Lower leg skin (tissue), 3 donors: ENCODE measurements around the gene CSNK1D.

Experiments used
- POLR2A ChIP-seq, 2 donors: fragments of 450-650 bp; IDR thresholded peaks; one replicate each; pipeline ENCODE4 v1.6.1; 2016 to 2017; ENCODE audit warnings: antibody characterized with exemption in 2 of 2, mild to moderate bottlenecking in 1 of 2, moderate library complexity in 1 of 2
- TF ChIP-seq, protein P1 (sequence below), 3 donors: fragments of 450-650 bp; IDR thresholded peaks; one replicate each; pipeline ENCODE4 v1.5.1; 2016; ENCODE audit warnings: antibody characterized with exemption in 3 of 3, mild to moderate bottlenecking in 3 of 3, moderate library complexity in 2 of 3

DNA sequence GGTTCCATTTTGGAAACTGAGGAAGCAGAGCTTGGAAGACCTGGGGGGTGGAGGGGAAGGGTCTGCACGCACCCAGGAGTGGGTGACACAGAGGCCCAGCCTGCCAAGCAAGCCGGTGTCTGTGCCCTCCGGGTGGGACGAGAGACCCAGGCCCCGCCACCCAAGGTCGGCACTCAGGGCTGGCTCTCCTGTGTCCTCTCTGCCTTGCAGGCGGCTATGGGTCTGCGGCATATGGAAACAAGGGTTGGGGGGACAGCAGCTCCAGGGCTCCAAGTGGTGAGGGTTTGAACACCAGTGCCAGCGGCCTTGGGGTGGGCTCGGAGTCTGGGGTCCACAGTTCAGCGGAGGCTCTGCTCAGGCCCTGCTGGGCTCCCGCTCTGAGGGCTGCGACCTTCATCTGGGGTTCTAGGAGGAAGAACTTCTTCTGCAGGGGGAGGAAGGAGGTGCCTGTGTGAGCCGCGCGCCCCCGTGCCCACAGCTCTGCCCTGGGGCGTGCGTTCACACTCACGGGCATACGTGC lies 48.5 kb upstream of the CSNK1D start:
- TF ChIP-seq, protein P1, sequence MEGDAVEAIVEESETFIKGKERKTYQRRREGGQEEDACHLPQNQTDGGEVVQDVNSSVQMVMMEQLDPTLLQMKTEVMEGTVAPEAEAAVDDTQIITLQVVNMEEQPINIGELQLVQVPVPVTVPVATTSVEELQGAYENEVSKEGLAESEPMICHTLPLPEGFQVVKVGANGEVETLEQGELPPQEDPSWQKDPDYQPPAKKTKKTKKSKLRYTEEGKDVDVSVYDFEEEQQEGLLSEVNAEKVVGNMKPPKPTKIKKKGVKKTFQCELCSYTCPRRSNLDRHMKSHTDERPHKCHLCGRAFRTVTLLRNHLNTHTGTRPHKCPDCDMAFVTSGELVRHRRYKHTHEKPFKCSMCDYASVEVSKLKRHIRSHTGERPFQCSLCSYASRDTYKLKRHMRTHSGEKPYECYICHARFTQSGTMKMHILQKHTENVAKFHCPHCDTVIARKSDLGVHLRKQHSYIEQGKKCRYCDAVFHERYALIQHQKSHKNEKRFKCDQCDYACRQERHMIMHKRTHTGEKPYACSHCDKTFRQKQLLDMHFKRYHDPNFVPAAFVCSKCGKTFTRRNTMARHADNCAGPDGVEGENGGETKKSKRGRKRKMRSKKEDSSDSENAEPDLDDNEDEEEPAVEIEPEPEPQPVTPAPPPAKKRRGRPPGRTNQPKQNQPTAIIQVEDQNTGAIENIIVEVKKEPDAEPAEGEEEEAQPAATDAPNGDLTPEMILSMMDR (IDR thresholded peaks at IDR 0.05) = no peak
- no peak for TF ChIP-seq POLR2A (IDR thresholded peaks at IDR 0.05)
